WI38 (cell line): ENCODE results near the gene CCDC192.

Source experiments
- H3K4me3 ChIP-seq: 2 replicates; pipeline ENCODE4 v1.5.1; 2011; ENCODE audit warnings: low read depth, mild to moderate bottlenecking, control low read depth, low read length
- TF ChIP-seq, protein P1 (sequence below): IDR thresholded peaks from 2 replicates; pipeline ENCODE4 v1.5.1; 2012; ENCODE audit warnings: low read depth, mild to moderate bottlenecking, control low read depth, low read length

Gene CCDC192

DNA sequence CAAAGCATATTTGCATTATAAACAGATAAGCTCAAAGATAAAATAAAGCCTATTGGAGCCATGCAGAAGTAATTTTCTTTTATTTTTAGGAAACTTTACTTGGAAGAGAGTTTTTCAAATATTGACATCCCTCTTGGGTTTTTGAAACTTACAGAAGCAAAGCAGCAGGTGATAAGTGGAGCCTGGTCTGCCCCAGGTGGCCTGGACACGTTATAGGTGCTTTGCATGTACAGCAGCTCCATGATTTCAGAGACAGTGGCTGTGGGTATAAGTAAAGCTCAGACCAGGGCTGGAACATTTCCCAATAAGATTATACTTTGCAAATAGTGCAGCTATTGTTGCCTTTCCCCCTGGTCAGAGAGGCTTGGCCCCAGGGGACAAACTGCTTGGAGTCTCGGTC is 51.5 kb downstream of the CCDC192 start:
- TF ChIP-seq, protein P1, sequence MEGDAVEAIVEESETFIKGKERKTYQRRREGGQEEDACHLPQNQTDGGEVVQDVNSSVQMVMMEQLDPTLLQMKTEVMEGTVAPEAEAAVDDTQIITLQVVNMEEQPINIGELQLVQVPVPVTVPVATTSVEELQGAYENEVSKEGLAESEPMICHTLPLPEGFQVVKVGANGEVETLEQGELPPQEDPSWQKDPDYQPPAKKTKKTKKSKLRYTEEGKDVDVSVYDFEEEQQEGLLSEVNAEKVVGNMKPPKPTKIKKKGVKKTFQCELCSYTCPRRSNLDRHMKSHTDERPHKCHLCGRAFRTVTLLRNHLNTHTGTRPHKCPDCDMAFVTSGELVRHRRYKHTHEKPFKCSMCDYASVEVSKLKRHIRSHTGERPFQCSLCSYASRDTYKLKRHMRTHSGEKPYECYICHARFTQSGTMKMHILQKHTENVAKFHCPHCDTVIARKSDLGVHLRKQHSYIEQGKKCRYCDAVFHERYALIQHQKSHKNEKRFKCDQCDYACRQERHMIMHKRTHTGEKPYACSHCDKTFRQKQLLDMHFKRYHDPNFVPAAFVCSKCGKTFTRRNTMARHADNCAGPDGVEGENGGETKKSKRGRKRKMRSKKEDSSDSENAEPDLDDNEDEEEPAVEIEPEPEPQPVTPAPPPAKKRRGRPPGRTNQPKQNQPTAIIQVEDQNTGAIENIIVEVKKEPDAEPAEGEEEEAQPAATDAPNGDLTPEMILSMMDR, result no peak
- no peak overlapping the region for H3K4me3 ChIP-seq

DNA sequence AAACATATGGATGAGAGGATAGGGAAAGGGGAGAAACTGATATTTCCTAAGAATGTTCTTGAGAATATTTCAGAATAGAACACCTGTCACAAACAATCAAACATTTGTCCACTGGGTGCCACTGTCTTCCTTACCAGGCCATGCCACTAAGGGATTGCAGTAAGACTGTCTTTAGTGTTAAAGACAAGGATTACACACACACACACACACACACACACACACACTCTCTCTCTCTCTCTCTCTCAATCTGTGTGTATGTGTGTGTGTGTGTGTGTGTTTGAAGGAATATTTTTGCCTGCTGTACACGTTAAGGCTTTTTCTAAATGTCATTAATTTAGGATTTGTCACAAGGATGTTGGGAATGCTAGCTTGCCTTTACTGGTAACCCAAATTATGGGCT is 54.4 kb downstream of the CCDC192 start:
- TF ChIP-seq, protein P1, result no peak; the same call in 1 of the 2 replicates
- H3K4me3 ChIP-seq, result no peak overlapping the region

DNA sequence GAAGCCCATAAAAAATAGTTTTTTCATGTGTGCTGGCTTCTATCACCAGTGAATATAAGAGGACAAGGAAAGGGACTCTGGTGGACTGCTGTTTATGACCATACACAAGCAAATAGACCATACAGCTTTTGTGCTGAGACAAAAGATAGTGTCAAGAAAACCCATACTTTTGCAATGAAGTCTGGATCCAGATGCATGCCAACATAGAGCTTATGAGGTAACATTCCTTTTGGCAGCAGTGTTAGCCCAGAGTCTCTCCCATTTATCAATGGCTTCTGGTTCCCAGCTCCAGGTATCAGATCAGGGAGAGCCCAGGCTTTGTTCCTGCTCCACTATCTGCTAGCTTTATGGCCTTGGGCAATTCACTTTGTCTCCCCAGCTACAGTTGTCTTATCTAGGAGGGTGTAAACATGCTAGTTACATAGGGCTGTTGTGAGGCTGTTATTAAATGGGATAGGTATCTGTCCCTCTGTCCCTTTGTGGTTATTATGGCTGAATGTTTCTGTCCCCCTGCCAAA is 55.6 kb downstream of the CCDC192 start:
- TF ChIP-seq, protein P1, result no peak

DNA sequence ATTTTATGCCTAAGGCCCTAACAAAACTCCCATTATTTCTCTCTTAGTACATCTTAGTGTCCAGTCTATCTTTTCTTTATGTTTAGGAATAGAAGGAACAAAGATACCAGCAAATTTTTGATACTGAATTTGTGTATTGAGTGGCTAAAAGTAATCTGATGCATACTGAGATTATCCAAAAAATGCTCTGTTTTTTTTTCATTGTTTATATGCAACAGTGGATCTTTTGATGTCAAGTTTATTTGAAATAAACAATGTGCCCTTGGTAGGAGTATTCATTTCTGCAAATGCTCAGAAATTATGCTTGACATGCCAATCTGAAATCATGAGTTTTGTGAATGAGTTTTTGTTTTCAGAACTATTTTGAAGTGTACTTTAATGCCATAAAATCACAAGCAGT is 58.7 kb downstream of the CCDC192 start:
- no peak overlapping the region for H3K4me3 ChIP-seq
- TF ChIP-seq, protein P1, result no peak

More for the DNA sequence above, 55.6 kb downstream of the CCDC192 start:
- no peak overlapping the region for H3K4me3 ChIP-seq

DNA sequence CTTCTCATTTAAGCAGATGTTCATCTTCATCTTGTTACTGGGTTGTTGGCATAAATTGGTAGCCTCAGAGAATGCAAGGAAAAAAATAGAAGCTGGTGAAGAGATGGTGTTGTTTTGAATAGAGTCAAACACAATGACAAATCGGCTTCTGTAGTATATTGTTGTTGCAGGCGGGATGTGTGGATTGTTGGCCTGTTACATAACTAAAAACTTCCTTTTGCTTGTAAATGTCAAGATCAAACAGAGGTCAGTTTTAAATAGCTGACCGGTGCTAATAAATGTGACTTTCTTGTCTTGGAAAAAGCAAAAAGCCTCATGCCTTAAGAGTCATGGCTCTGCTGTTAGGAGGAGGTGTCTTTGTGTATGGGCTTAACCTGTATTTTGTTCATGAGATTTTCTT is 59.2 kb downstream of the CCDC192 start:
- H3K4me3 ChIP-seq, result no peak overlapping the region
- TF ChIP-seq, protein P1, result no peak

DNA sequence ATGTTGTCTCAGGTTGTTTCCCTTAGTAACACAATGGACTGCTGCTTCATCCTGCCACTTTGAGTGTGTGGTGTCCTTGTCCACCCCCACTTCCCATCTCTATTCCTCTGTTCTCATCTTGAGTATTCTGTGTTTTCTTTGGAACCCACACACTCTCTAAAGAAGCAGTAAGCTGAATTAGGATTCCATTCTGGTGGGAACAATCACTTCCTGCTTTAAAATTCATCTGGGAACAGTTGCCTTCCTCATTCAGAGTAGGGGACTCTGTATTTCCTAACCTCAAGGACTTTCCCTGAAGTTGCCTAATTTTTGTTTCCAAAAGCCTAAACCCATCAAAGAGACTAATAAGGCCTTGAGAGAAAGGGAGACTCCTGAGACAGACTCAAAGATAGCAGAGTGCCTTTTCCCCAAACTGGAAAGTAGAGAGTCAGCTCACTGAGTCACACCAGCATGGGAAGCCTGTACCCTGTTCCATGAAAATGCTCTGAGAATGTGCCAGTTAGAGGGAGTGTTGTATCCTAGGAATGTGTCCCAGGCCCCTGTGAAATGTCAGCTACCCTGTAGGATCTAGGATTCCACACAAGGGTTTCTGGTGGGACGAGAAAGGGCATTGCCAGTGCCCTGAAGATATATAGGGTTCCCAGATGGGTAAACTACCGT is 63.6 kb downstream of the CCDC192 start:
- no peak overlapping the region for H3K4me3 ChIP-seq
- TF ChIP-seq, protein P1, result no peak

DNA sequence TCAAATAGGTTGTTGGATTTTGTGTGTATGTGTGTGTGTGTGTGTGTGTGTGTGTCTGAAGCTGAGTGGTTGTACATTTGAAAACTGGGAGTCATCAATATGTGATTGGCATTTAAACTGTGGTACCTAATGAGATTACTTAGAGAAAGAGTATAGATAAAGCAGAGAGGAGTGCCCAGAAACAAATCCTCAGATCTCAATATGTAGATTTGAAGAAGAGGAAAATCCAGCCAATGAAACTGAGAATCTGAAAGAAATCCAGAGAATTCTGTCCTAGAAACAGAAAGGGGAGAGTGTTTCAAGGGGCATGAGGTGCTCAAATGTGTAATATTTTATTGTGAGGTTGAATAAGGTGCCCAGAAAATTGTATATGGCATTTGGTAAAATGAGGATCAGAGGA is 66.2 kb downstream of the CCDC192 start:
- no peak overlapping the region for H3K4me3 ChIP-seq
- TF ChIP-seq, protein P1, result no peak
